HCT116 (cell line): Measurements from ENCODE around the gene TBC1D17. TPM values are rescaled to one million over a fixed set of nuclear protein-coding genes. Genes with fewer than 3 reads are reported as not detected.

Experiments
- ATAC-seq: fragments of 200-7000 bp; cut with Tn5 transposase; 2 replicates; pipeline ENCODE4 v1.9.1; 2020; ENCODE audit warnings: mild to moderate bottlenecking, moderate library complexity
- BruUV-seq: library from RNA; stranded (reverse); fragments of 400-500 nt; replicated peaks from 2 replicates; lab custom pipeline; 2021; lab: Mats Ljungman, UMichigan
- CTCF ChIA-PET: fragments of 300-600 bp; sonication (Branson Sonifier 250); formaldehyde crosslinking; loops from one replicate; lab custom pipeline; 2021; ENCODE audit warnings: antibody characterized with exemption; lab: Charles Lee
- POLR2A ChIA-PET: fragments of 300-600, 350-600 bp; sonication (Branson Sonifier 250); formaldehyde crosslinking; loops from one replicate; lab custom pipeline; 2021; ENCODE audit warnings: antibody characterized with exemption; lab: Charles Lee
- RAD21 ChIA-PET, 2 experiments: fragments of 300-600 bp; sonication (Branson Sonifier 250); formaldehyde crosslinking; loops; one replicate each; lab custom pipeline; 2023; ENCODE audit warnings: low total read pairs in 2 of 2; ENCODE audit not compliant: uncharacterized antibody in 2 of 2, unreplicated experiment in 2 of 2, low non-redundant PET in 1 of 2; lab: Charles Lee
- DNase-seq: peaks from one replicate; pipeline ENCODE4 v3.0.0-alpha.2; 2010; ENCODE audit warnings: low read depth, low spot score
- H2AFZ ChIP-seq: fragments of 200-600 bp; shearing (Covaris generic), sonication (generic); 2 replicates; pipeline ENCODE4 v1.6.1; 2017; ENCODE audit warnings: low read depth, mixed run types, mixed read lengths, antibody characterized with exemption, low read length; ENCODE audit not compliant: poor library complexity, severe bottlenecking
- H3K27ac ChIP-seq: 2 replicates; pipeline ENCODE4 v1.5.1; 2012; ENCODE audit warnings: low read depth, low read length
- H3K27me3 ChIP-seq: fragments of 200-600 bp; sonication (generic); 2 replicates; pipeline ENCODE4 v1.6.1; 2016; ENCODE audit warnings: mixed run types, low read length, mixed read lengths; ENCODE audit not compliant: insufficient read depth
- H3K36me3 ChIP-seq, 2 experiments: fragments of 200-500 bp in 1 of 2; fragments of 200-600 bp in 1 of 2; sonication (Bioruptor generic) in 1 of 2; sonication (generic) in 1 of 2; 2 replicates each; pipeline versions ENCODE4 v1.5.1 to v1.6.1; 2014 to 2016; ENCODE audit warnings: low read length in 2 of 2, inconsistent platforms in 1 of 2, mixed read lengths in 1 of 2, mixed run types in 1 of 2; ENCODE audit not compliant: insufficient read depth in 2 of 2, control insufficient read depth in 1 of 2
- H3K4me1 ChIP-seq, 2 experiments: fragments of 200-600 bp in 1 of 2; sonication (generic) in 1 of 2; 2 replicates each; pipeline versions ENCODE4 v1.5.1 to v1.6.1; 2012 to 2017; ENCODE audit warnings: low read length in 2 of 2, inconsistent platforms in 1 of 2, mild to moderate bottlenecking in 1 of 2, mixed read lengths in 1 of 2, mixed run types in 1 of 2, moderate library complexity in 1 of 2; ENCODE audit not compliant: insufficient read depth in 2 of 2, control insufficient read depth in 1 of 2
- H3K4me2 ChIP-seq: fragments of 200-600 bp; sonication (generic); 2 replicates; pipeline ENCODE4 v1.6.1; 2017; ENCODE audit warnings: mixed run types, low read length, mixed read lengths
- H3K4me3 ChIP-seq, 2 experiments: fragments of 200-600 bp in 1 of 2; sonication (generic) in 1 of 2; replicated peaks in 1 of 2; 2 replicates each; pipeline ENCODE4 v1.5.1; 2011 to 2016; ENCODE audit warnings: low read length in 2 of 2, control low read depth in 1 of 2, low read depth in 1 of 2, mild to moderate bottlenecking in 1 of 2, mixed read lengths in 1 of 2, mixed run types in 1 of 2
- H3K79me2 ChIP-seq: fragments of 200-600 bp; sonication (generic); 2 replicates; pipeline ENCODE4 v1.6.1; 2017; ENCODE audit warnings: mild to moderate bottlenecking, mixed run types, low read length, moderate library complexity, mixed read lengths; ENCODE audit not compliant: insufficient read depth
- H3K9ac ChIP-seq: fragments of 200-600 bp; sonication (generic); 2 replicates; pipeline ENCODE4 v1.6.1; 2016; ENCODE audit warnings: low read length, mixed read lengths
- H3K9me2 ChIP-seq: fragments of 200-600 bp; sonication (generic), shearing (Covaris generic); 2 replicates; pipeline ENCODE4 v1.6.1; 2017; ENCODE audit warnings: mixed run types, mild to moderate bottlenecking, moderate library complexity; ENCODE audit not compliant: insufficient read depth
- H3K9me3 ChIP-seq, 2 experiments: fragments of 200-500 bp in 1 of 2; fragments of 200-600 bp in 1 of 2; sonication (Bioruptor generic) in 1 of 2; sonication (generic) in 1 of 2; 2 replicates each; pipeline ENCODE4 v1.6.1; 2014 to 2017; ENCODE audit warnings: low read length in 2 of 2, mixed read lengths in 2 of 2, inconsistent platforms in 1 of 2, low read depth in 1 of 2, mild to moderate bottlenecking in 1 of 2, mixed run types in 1 of 2, moderate library complexity in 1 of 2; ENCODE audit not compliant: control insufficient read depth in 1 of 2, insufficient read depth in 1 of 2
- H4K20me1 ChIP-seq: fragments of 200-600 bp; sonication (generic), shearing (Covaris generic); 2 replicates; pipeline ENCODE4 v1.6.1; 2017; ENCODE audit warnings: mixed run types, mild to moderate bottlenecking, moderate library complexity; ENCODE audit not compliant: insufficient read depth
- CBX3 ChIP-seq: IDR thresholded peaks from 2 replicates; pipeline ENCODE4 v1.6.1; 2012; ENCODE audit warnings: low read depth
- CEBPB ChIP-seq: IDR thresholded peaks from 2 replicates; pipeline ENCODE4 v1.6.1; 2012; ENCODE audit warnings: low read depth
- EGR1 ChIP-seq: IDR thresholded peaks from 2 replicates; pipeline ENCODE4 v1.6.1; 2012; ENCODE audit warnings: low read depth
- EZH2 ChIP-seq: fragments of 200-600 bp; sonication (generic); IDR thresholded peaks from 2 replicates; pipeline ENCODE4 v1.6.1; 2017; ENCODE audit warnings: antibody characterized with exemption, mixed run types
- EZH2phosphoT487 ChIP-seq: fragments of 200-600 bp; IDR thresholded peaks from 2 replicates; pipeline ENCODE4 v1.6.1; 2018; ENCODE audit warnings: antibody characterized with exemption, borderline replicate concordance
- JUND ChIP-seq: IDR thresholded peaks from 2 replicates; pipeline ENCODE4 v1.6.1; 2012
- POLR2AphosphoS5 ChIP-seq: IDR thresholded peaks from 2 replicates; pipeline ENCODE4 v1.6.1; 2011; ENCODE audit warnings: mild to moderate bottlenecking, low read depth, low read length, moderate library complexity
- RAD21 ChIP-seq: IDR thresholded peaks from 2 replicates; pipeline ENCODE4 v1.6.1; 2012; ENCODE audit warnings: low read depth, mild to moderate bottlenecking
- SIN3A ChIP-seq: IDR thresholded peaks from 2 replicates; pipeline ENCODE4 v1.6.1; 2012; ENCODE audit warnings: low read depth
- SP1 ChIP-seq: IDR thresholded peaks from 2 replicates; pipeline ENCODE4 v1.6.1; 2012; ENCODE audit warnings: low read depth
- SRF ChIP-seq: IDR thresholded peaks from 2 replicates; pipeline ENCODE4 v1.6.1; 2012; ENCODE audit warnings: low read depth
- TCF7L2 ChIP-seq: IDR thresholded peaks from 2 replicates; pipeline ENCODE4 v1.7.0; 2011; ENCODE audit warnings: borderline replicate concordance, inconsistent platforms; ENCODE audit not compliant: insufficient read depth, insufficient read length; ENCODE audit errors: extremely low read depth
- YY1 ChIP-seq: IDR thresholded peaks from 2 replicates; pipeline ENCODE4 v1.6.1; 2011; ENCODE audit warnings: low read length, low read depth, moderate library complexity, mild to moderate bottlenecking; ENCODE audit not compliant: insufficient replicate concordance; ENCODE audit errors: extremely low read depth
- ZFX ChIP-seq: fragments of 450-650 bp; IDR thresholded peaks from 2 replicates; pipeline ENCODE4 v1.6.1; 2017
- ZNF274 ChIP-seq: fragments of 200-500 bp; sonication (Bioruptor generic); IDR thresholded peaks from 2 replicates; pipeline ENCODE4 v1.6.1; 2014; ENCODE audit warnings: mild to moderate bottlenecking, low read depth, low read length, inconsistent platforms
- intact Hi-C: fragments of 100-400 bp; cut with micrococcal nuclease; formaldehyde crosslinking; loops from 2 replicates; pipeline ENCODE4 v1.10.0; 2022
- total RNA-seq: library from RNA; stranded (reverse); gene quantifications from one replicate; pipeline ENCODE4 v1.2.1, GENCODE V29; 2021; ENCODE audit not compliant: unreplicated experiment
- TF ChIP-seq, protein P1 (sequence below), 3 experiments: fragments of 200-600 bp in 1 of 3; sonication (generic) in 1 of 3; IDR thresholded peaks in 2 of 3; conservative IDR thresholded peaks in 1 of 3; 2 replicates each; pipeline ENCODE4 v1.5.1; 2012 to 2017; ENCODE audit warnings: low read depth in 2 of 3, low read length in 2 of 3, antibody characterized with exemption in 1 of 3, borderline replicate concordance in 1 of 3, control low read depth in 1 of 3, mild to moderate bottlenecking in 1 of 3, mixed read lengths in 1 of 3, mixed run types in 1 of 3, moderate library complexity in 1 of 3; ENCODE audit not compliant: insufficient read depth in 1 of 3
- TF ChIP-seq, protein P2 (sequence below): IDR thresholded peaks from 2 replicates; pipeline ENCODE4 v1.6.1; 2012
- TF ChIP-seq, protein P3 (sequence below): IDR thresholded peaks from 2 replicates; pipeline ENCODE4 v1.6.1; 2012; ENCODE audit warnings: low read depth
- TF ChIP-seq, protein P4 (sequence below): IDR thresholded peaks from 2 replicates; pipeline ENCODE4 v1.6.1; 2012

TBC1D17 gene
- total RNA-seq, 1 experiment from 2014 or later: 32.9 TPM

DNA sequence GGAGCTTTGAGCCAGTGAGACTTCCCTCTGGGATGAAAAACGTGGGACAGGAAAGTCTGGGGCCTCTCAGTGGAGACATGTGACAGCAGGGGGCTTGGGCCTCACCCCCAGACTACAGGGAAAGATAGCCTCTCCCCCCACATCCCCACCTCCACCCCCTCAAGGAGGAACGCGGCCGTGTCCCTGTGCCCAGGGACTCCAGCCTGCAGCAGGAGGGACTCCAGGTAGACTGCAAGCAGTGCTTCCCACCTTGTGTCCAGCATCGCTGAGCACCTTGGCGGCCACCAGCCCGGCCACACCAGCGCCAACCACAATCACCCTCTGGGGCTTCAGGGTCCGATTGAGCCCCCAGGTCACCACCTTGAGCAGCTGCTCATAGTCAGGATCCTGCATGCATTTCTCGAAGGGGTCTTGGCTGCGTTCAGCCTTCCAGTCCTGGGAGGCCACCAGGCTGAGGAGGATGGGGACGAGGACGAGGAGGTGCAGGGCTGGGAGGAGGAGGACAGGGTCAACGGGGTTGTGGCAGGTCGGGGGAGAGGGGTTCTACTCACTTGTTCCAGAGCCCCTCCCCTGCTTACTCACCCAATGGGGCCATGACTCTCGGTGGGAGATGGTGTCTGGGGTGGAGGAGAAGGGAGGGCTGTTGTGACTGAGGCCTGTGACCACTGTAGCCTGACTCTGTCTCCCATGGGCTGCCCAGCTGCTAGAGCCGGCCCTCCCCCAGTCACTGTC, 18.2 kb downstream of the TBC1D17 start:
- H3K27ac ChIP-seq: no peak overlapping the region
- H3K9ac ChIP-seq: no peak overlapping the region
- no peak overlapping the region for H3K4me3 ChIP-seq
- TF ChIP-seq SP1 (no peak), SIN3A (no peak), RAD21 (no peak), EZH2phosphoT487 (no peak), CBX3 (no peak), EZH2 (no peak), JUND (no peak), EGR1 (no peak), CEBPB (no peak), POLR2AphosphoS5 (no peak), ZFX (no peak), SRF (no peak), TCF7L2 (no peak), YY1 (no peak), ZNF274 (no peak)
- TF ChIP-seq, protein P1, sequence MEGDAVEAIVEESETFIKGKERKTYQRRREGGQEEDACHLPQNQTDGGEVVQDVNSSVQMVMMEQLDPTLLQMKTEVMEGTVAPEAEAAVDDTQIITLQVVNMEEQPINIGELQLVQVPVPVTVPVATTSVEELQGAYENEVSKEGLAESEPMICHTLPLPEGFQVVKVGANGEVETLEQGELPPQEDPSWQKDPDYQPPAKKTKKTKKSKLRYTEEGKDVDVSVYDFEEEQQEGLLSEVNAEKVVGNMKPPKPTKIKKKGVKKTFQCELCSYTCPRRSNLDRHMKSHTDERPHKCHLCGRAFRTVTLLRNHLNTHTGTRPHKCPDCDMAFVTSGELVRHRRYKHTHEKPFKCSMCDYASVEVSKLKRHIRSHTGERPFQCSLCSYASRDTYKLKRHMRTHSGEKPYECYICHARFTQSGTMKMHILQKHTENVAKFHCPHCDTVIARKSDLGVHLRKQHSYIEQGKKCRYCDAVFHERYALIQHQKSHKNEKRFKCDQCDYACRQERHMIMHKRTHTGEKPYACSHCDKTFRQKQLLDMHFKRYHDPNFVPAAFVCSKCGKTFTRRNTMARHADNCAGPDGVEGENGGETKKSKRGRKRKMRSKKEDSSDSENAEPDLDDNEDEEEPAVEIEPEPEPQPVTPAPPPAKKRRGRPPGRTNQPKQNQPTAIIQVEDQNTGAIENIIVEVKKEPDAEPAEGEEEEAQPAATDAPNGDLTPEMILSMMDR (IDR thresholded peaks at IDR 0.05 in 2 of 3, conservative IDR thresholded peaks at IDR 0.05 in 1 of 3; ENCODE audit: borderline replicate concordance in 1 of 3, insufficient read depth in 1 of 3, low read depth in 2 of 3, low read length in 2 of 3): no peak
- TF ChIP-seq, protein P2, sequence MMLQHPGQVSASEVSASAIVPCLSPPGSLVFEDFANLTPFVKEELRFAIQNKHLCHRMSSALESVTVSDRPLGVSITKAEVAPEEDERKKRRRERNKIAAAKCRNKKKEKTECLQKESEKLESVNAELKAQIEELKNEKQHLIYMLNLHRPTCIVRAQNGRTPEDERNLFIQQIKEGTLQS: no peak
- TF ChIP-seq, protein P3, sequence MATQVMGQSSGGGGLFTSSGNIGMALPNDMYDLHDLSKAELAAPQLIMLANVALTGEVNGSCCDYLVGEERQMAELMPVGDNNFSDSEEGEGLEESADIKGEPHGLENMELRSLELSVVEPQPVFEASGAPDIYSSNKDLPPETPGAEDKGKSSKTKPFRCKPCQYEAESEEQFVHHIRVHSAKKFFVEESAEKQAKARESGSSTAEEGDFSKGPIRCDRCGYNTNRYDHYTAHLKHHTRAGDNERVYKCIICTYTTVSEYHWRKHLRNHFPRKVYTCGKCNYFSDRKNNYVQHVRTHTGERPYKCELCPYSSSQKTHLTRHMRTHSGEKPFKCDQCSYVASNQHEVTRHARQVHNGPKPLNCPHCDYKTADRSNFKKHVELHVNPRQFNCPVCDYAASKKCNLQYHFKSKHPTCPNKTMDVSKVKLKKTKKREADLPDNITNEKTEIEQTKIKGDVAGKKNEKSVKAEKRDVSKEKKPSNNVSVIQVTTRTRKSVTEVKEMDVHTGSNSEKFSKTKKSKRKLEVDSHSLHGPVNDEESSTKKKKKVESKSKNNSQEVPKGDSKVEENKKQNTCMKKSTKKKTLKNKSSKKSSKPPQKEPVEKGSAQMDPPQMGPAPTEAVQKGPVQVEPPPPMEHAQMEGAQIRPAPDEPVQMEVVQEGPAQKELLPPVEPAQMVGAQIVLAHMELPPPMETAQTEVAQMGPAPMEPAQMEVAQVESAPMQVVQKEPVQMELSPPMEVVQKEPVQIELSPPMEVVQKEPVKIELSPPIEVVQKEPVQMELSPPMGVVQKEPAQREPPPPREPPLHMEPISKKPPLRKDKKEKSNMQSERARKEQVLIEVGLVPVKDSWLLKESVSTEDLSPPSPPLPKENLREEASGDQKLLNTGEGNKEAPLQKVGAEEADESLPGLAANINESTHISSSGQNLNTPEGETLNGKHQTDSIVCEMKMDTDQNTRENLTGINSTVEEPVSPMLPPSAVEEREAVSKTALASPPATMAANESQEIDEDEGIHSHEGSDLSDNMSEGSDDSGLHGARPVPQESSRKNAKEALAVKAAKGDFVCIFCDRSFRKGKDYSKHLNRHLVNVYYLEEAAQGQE: no peak
- TF ChIP-seq, protein P4, sequence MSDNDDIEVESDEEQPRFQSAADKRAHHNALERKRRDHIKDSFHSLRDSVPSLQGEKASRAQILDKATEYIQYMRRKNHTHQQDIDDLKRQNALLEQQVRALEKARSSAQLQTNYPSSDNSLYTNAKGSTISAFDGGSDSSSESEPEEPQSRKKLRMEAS: no peak
- POLR2A ChIA-PET: no interaction called here
- H3K36me3 ChIP-seq: no peaks in the 10 kb centered on the region
- H3K4me1 ChIP-seq: peaks cover 3 to 9% of the 10 kb centered on the region in 2 experiments
- no peaks in the 10 kb centered on the region for H3K79me2 ChIP-seq
- no TSS peak for BruUV-seq
- H2AFZ ChIP-seq: no peak overlapping the region
- H3K9me3 ChIP-seq: no peaks in the 10 kb centered on the region
- ATAC-seq (no peak), DNase-seq (no peak)
- H3K4me2 ChIP-seq: no peak overlapping the region
- H3K27me3 ChIP-seq: no peaks in the 10 kb centered on the region
- H3K9me2 ChIP-seq: no peaks in the 10 kb centered on the region
- intact Hi-C loops: no loop called here
- H4K20me1 ChIP-seq: no peaks in the 10 kb centered on the region
- RAD21 ChIA-PET: no interaction called here
- CTCF ChIA-PET: no interaction called here
